SKM-1 (cell line): ENCODE results near the gene TULP4.
"Not testable (repeated sequence)": the region's sequence is repeated elsewhere in the genome, so short reads cannot be mapped to it uniquely, and the experiment has no call there.

Experiments
- DNase-seq: peaks from one replicate; lab custom pipeline; 2025; ENCODE audit not compliant: unreplicated experiment; lab: John Stamatoyannopoulos, UW

TULP4 gene

GRCh38 chr6:158460602-158461169 is 148.4 kb downstream of the TULP4 start:
- DNase-seq, result no peak

- no peak for DNase-seq
Observed at GRCh38 chr6:158461954-158462353, 149.7 kb downstream of the TULP4 start.

GRCh38 chr6:158464483-158464882 is 152.2 kb downstream of the TULP4 start:
- no peak for DNase-seq

DNA sequence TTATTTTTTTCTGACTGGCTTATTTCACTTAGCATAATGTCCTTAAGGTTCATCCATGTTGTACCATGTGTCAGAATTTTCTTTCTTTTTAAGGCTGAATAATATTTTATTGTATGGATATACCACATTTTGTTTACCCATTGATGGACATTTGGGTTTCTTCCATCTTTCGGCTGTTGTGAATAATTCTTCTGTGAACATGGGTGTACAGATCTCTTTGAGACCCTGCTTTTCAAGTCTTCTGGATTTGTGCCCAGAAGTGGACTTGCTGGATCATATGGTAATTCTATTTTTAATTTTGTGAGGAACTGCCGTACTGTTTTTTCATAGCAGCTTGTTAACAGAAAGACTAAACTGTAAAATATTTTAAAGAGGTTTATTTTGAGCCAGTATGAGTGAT is 153.0 kb downstream of the TULP4 start:
- DNase-seq, result no peak

GRCh38 chr6:158465747-158466146 is 153.5 kb downstream of the TULP4 start:
- DNase-seq, result no peak

GRCh38 chr6:158467923-158468322 is 155.7 kb downstream of the TULP4 start:
- DNase-seq, result no peak

DNA sequence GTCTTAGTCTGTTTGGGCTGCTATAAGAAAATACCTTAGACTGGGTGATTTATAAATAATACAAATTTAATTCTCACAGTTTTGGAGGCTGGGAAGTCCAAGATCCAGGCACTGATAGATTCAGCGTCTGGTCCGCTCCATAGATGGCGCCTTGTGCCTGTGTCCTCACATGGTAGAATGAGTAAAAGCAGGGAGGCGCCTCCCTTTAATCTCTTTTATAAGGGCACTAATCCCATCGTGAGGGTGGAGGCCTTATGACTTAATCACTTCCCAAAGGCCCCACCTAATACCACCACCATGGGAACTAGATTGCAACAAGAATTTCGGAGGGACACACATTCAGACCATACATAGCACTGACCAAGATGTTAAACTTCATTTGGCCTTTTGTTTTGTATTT is 156.4 kb downstream of the TULP4 start:
- DNase-seq, result no peak

GRCh38 chr6:158470023-158470422 is 157.8 kb downstream of the TULP4 start:
- not testable (repeated sequence) for DNase-seq

DNA sequence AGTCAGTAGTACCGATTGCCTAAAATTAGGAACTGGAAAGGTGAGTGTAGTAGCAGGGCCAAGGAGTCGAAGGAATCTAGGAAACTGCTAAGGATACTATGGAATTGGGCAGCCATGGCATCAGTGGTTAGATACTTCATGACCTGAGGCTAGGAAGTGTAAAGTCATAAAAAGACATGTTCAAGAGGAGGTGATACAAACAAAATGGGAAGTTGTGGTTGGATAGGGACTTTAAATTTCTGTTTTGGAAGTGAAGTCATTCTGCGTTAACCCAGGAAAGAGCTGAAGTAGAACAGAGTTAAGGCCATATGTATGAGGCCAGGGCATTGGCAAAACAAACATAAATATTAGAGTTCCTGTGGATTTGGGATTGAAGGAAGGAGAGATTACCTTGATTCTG is 159.1 kb downstream of the TULP4 start:
- DNase-seq, result no peak

- DNase-seq, result no peak
Observed at GRCh38 chr6:158472447-158472846, 160.2 kb downstream of the TULP4 start.

DNA sequence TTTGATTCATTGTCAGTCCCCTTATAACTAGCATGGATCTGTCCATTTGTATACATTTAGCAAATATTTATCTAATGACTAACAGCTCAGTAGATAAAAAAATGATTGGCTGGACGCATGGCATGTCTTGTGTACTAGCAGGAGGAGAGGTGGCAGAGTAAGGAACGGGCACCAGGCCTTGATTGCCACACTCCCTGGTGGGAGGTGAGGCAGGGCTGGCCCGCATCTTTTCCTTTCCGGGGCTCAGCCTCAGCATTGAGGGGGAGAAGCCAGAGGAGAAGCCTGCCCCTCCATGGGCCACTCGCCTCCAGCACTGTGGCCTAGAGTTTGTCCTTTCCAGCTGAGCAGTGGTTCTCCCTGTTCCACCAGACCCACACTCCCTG is 162.7 kb downstream of the TULP4 start:
- no peak for DNase-seq

DNA sequence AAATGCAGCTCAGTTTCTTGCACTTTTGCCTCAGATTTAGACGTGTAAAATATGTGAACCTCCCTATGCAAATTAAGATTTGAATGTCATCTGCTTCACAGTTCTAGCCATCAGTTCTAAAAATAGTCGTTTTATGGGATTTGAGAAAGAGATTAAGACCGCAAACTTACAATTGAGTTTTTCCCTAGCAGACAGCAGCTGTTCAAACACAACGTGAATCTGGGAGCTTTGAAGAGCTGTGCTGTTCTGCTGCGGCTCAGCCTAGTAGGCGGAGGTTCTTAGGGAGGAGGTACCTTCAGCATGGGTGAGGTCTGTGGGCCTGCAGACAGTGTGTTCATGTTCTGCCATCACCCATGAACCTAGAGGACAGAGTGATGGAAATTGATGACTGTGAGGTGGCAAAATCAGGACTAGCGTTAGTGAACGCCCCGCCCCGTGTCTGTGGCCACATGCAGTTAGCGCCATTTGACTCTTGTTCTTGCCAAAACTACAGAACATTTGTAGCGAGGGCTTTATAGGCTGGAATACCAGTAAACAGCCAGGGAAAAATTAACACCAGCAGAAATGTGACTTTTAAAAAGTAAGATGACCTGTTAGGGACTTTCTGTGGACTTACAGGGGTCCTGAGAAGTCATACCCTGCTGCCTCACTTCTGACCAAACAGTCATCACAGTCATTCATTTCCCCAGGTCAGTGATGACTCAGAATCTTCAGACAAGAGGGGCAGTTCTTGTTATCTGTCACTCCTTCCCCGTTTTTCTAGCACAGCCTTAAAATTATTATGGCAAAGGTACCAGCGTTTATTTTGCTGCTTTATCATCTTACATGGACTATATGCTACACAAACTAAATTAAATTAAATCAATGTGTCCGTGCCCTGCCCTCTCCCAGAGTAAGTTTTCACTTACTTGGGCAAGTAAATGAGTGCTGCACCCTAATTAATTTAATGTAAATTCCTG is 163.4 kb downstream of the TULP4 start:
- no peak for DNase-seq

- DNase-seq, result no peak
Observed at GRCh38 chr6:158476389-158476788, 164.1 kb downstream of the TULP4 start.

DNA sequence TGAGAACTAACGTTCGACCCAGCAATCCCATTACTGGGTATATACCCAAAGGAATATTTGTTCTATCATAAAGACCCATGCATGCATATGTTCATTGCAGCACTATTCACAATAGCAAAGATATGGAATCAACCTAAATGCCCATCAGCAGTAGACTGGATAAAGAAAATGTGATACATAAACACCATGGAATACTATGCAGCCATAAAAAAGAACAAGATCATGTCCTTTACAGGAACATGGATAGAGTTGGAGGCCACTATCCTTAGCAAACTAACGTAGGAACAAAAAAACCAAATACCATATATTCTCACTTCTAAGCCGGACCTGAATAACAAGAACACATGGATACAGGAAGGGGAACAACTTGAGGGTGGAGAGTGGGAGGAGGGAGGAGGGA is 165.5 kb downstream of the TULP4 start:
- DNase-seq, result not testable (repeated sequence)

GRCh38 chr6:158480989-158481388 is 168.7 kb downstream of the TULP4 start:
- DNase-seq, result no peak

GRCh38 chr6:158481690-158482473 is 169.6 kb downstream of the TULP4 start:
- no peak for DNase-seq

- DNase-seq, result no peak
Observed at GRCh38 chr6:158485431-158485830, 173.2 kb downstream of the TULP4 start.

- no peak for DNase-seq
Observed at GRCh38 chr6:158487495-158487894, 175.2 kb downstream of the TULP4 start.

- no peak for DNase-seq
Observed at GRCh38 chr6:158488065-158488464, 175.8 kb downstream of the TULP4 start.

DNA sequence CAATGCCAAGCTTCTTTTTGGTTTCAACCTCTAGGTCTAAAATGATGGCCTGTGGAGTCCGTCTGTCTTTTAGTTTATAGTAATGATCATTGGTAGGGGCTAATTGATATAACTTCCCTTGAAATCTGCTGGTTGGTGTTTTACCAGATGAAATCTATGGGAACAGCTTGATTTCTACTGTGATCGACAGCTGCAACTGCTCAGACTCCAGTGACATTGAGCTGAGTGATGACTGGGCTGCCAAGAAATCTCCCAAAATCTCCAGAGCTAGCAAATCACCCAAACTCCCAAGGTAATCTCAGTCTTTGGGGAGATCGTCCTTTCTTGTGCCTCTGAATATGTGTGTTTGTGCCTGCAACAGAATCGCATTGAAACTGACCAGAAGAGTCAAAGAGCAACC is 177.2 kb downstream of the TULP4 start:
- DNase-seq, result no peak

DNA sequence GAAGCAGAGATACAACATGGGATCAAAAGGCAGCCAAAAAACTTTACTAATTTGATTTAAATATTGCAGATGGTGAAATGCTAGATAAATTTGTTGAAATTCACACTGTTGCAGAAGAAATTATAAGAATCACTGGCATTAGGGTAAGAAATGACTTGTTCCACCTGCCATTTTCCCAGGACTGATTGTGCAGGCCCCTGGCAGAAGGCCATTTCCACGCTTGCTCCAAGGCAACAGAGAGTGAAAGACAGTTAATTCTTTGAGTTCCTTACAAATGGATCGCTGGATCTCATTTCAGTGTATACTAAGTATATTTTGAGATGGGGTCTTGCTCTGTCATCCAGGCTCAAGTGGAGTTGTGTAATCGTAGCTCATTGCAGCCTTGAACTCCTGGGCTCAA is 180.6 kb downstream of the TULP4 start:
- no peak for DNase-seq

GRCh38 chr6:158496700-158497099 is 184.4 kb downstream of the TULP4 start:
- DNase-seq, result no peak
